ENCODE results near the gene ATG16L1. TPM values are rescaled to one million over a fixed set of nuclear protein-coding genes. Genes with fewer than 3 reads are reported as not detected.

The ATG16L1 gene
- total and polyA plus RNA-seq, 2 of the 4 experiments (the other 2 are of a cell fraction) = 20.0 to 26.2 TPM

GRCh38 chr2:233325256-233325655 lies 73.8 kb downstream of the ATG16L1 start:
- Histone ChIP-seq H3K79me1 (ENCODE audit: low read depth in 1 of 2, low read length in 2 of 2) (no peaks in the 10 kb centered on the region), H3K9me3 (ENCODE audit: control insufficient read depth, insufficient read depth, low read length) (no peaks in the 10 kb centered on the region), H3K23ac (ENCODE audit: low read depth, low read length) (no peak overlapping the region), H4K8ac (ENCODE audit: low read depth in 2 of 2, low read length in 2 of 2) (no peak overlapping the region), H2BK120ac (ENCODE audit: low read depth, low read length) (no peak overlapping the region), H3K4me3 (ENCODE audit: insufficient read depth, low read depth, low read length) (no peak overlapping the region), H4K91ac (ENCODE audit: insufficient read depth, low read depth, low read length) (no peak overlapping the region), H2BK5ac (ENCODE audit: low read depth, low read length, poor library complexity, severe bottlenecking) (no peak overlapping the region), H3K9me1 (ENCODE audit: insufficient read depth, low read length) (no peaks in the 10 kb centered on the region), H3K4me2 (ENCODE audit: low read depth, low read length) (no peak overlapping the region), H3K18ac (ENCODE audit: low read depth, low read length) (no peak overlapping the region), H2AK9ac (replicated peaks; ENCODE audit: low read depth, low read length, poor library complexity) (no peak overlapping the region), H3K36me3 (ENCODE audit: control insufficient read depth, insufficient read depth, low read length) (no peaks in the 10 kb centered on the region), H2BK20ac (ENCODE audit: low read depth, low read length) (no peak overlapping the region), H3K4ac (ENCODE audit: low read depth, low read length) (no peak overlapping the region), H3K14ac (replicated peaks; ENCODE audit: low read depth, low read length) (no peak overlapping the region), H3K27me3 (ENCODE audit: control insufficient read depth, insufficient read depth, low read length) (peaks cover 13% of the 10 kb centered on the region), H3K56ac (ENCODE audit: extremely low read depth, insufficient read depth, low read length) (no peak overlapping the region), H4K20me1 (ENCODE audit: insufficient read depth, low read length) (no peaks in the 10 kb centered on the region), H2BK15ac (ENCODE audit: low read depth, low read length) (no peak overlapping the region), H4K5ac (ENCODE audit: low read depth, low read length) (no peak overlapping the region), H3K27ac (ENCODE audit: insufficient read depth, low read length) (no peak overlapping the region), H2AK5ac (ENCODE audit: low read depth, low read length) (no peak overlapping the region), H3K9ac (ENCODE audit: low read depth, low read length) (no peak overlapping the region), H3K4me1 (ENCODE audit: control insufficient read depth, insufficient read depth, low read length) (no peaks in the 10 kb centered on the region), H2AFZ (replicated peaks; ENCODE audit: low read length, poor library complexity) (no peak overlapping the region)
- BruUV-seq (replicated peaks) = no TSS peak
- DNase-seq = no peak
- TF ChIP-seq FOS (IDR thresholded peaks at IDR 0.05; ENCODE audit: low read depth, low read length) = no peak
- in situ Hi-C loops (cut with MboI; ENCODE audit: low sequenced_read_pairs) = no loop called here
- intact Hi-C loops (cut with micrococcal nuclease) = no loop called here
- ATAC-seq (ENCODE audit: low read depth) = no peak
- dilution Hi-C loops (cut with HindIII; ENCODE audit: low sequenced_read_pairs, unreplicated experiment) = no loop called here
- POLR2A ChIA-PET (ENCODE audit: unreplicated experiment) = no interaction called here
- 100% methylated on average over 1 of the region's 4 CpGs; no CpG with 5 or more reads in 1 of the 2 experiments for WGBS, 2 experiments (ENCODE audit: extremely low coverage in 2 of 2, insufficient read length in 1 of 2)
- CTCF ChIA-PET = no interaction called here

Data from IMR-90 (cell line).